ENCODE results near the gene FBXW7.

DNA sequence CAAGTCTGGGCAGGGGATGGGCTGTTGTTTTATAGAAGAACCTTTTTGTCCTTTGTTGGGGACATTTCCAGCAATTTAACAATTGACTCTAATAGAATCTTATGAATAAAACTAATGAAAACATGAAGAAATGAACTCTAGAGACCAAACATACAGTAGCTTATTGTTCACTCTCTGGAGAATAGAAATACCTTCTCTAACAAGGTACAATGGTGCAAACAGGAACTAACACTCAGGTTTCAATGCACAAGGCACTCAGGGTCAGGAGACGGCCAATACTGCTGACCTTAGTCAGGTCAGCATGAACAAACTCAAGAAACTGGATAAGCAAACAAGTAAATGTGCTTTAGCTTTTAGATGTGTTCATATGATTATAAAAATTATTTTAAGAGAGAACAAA is 39.6 kb upstream of the FBXW7 start:
- no peak for TF ChIP-seq CTCF (IDR thresholded peaks at IDR 0.05 in 2 of 3, conservative IDR thresholded peaks at IDR 0.05 in 1 of 3; ENCODE audit: borderline replicate concordance in 1 of 3, insufficient read depth in 1 of 3, low read depth in 2 of 3, low read length in 2 of 3)
- no peak for TF ChIP-seq POLR2A (IDR thresholded peaks at IDR 0.05; ENCODE audit: borderline replicate concordance, extremely low read depth, insufficient read depth, insufficient read length)
- no peak for TF ChIP-seq MAX (IDR thresholded peaks at IDR 0.05)

All from HCT116 (cell line).